ENCODE data around the gene NTM. TPM values are rescaled to one million over a fixed set of nuclear protein-coding genes. Genes with fewer than 3 reads are reported as not detected.

Gene NTM
- total RNA-seq, 1 donor from 2014 or later, result 4.3 TPM

- Mint-ChIP-seq H3K4me3 (ENCODE audit: low read depth) (no peak overlapping the region), H3K9me3 (ENCODE audit: low read depth) (no peaks in the 10 kb centered on the region), H3K27ac (no peak overlapping the region), H3K27me3 (peaks cover 49% of the 10 kb centered on the region), H3K36me3 (ENCODE audit: insufficient read depth) (no peaks in the 10 kb centered on the region), H3K4me1 (ENCODE audit: low read depth) (no peaks in the 10 kb centered on the region)
- no peak for TF ChIP-seq CTCF (IDR thresholded peaks at IDR 0.05; ENCODE audit: unreplicated experiment)
- no peak for DNase-seq (ENCODE audit: low spot score, unreplicated experiment)
Observed at GRCh38 chr11:131474947-131475346, 104.5 kb downstream of the NTM start.

- Mint-ChIP-seq H3K9me3 (ENCODE audit: low read depth) (no peaks in the 10 kb centered on the region), H3K4me3 (ENCODE audit: low read depth) (no peak overlapping the region), H3K27ac (no peak overlapping the region), H3K27me3 (peaks cover 41% of the 10 kb centered on the region), H3K4me1 (ENCODE audit: low read depth) (no peaks in the 10 kb centered on the region), H3K36me3 (ENCODE audit: insufficient read depth) (no peaks in the 10 kb centered on the region)
- TF ChIP-seq CTCF (IDR thresholded peaks at IDR 0.05; ENCODE audit: unreplicated experiment), result no peak
- no peak for DNase-seq (ENCODE audit: low spot score, unreplicated experiment)
Observed at GRCh38 chr11:131476266-131476665, 105.9 kb downstream of the NTM start.

- no peaks in the 10 kb centered on the region for H3K36me3 Mint-ChIP-seq (ENCODE audit: insufficient read depth)
- no peaks in the 10 kb centered on the region for H3K9me3 Mint-ChIP-seq (ENCODE audit: low read depth)
- no peak overlapping the region for H3K27ac Mint-ChIP-seq
- no peak for DNase-seq (ENCODE audit: low spot score, unreplicated experiment)
- H3K4me1 Mint-ChIP-seq (ENCODE audit: low read depth), result no peaks in the 10 kb centered on the region
- peaks cover 41% of the 10 kb centered on the region for H3K27me3 Mint-ChIP-seq
- no peak for TF ChIP-seq CTCF (IDR thresholded peaks at IDR 0.05; ENCODE audit: unreplicated experiment)
- H3K4me3 Mint-ChIP-seq (ENCODE audit: low read depth), result no peak overlapping the region
Observed at GRCh38 chr11:131478341-131478740, 107.9 kb downstream of the NTM start.

- no peak for TF ChIP-seq CTCF (IDR thresholded peaks at IDR 0.05; ENCODE audit: unreplicated experiment)
- Mint-ChIP-seq H3K27ac (no peak overlapping the region), H3K9me3 (ENCODE audit: low read depth) (no peaks in the 10 kb centered on the region)
Observed at GRCh38 chr11:131481303-131481702, 110.9 kb downstream of the NTM start.

GRCh38 chr11:131481971-131482370, 111.6 kb downstream of the NTM start:
- Mint-ChIP-seq H3K36me3 (ENCODE audit: insufficient read depth) (no peaks in the 10 kb centered on the region), H3K9me3 (ENCODE audit: low read depth) (no peaks in the 10 kb centered on the region), H3K4me3 (ENCODE audit: low read depth) (no peak overlapping the region), H3K27ac (no peak overlapping the region), H3K4me1 (ENCODE audit: low read depth) (no peaks in the 10 kb centered on the region), H3K27me3 (peaks cover 42% of the 10 kb centered on the region)
- DNase-seq (ENCODE audit: low spot score, unreplicated experiment), result no peak
- TF ChIP-seq CTCF (IDR thresholded peaks at IDR 0.05; ENCODE audit: unreplicated experiment), result no peak

More at GRCh38 chr11:131481303-131481702, 110.9 kb downstream of the NTM start:
- H3K4me3 Mint-ChIP-seq (ENCODE audit: low read depth), result no peak overlapping the region
- DNase-seq (ENCODE audit: low spot score, unreplicated experiment), result no peak
- no peaks in the 10 kb centered on the region for H3K36me3 Mint-ChIP-seq (ENCODE audit: insufficient read depth)
- peaks cover 42% of the 10 kb centered on the region for H3K27me3 Mint-ChIP-seq
- no peaks in the 10 kb centered on the region for H3K4me1 Mint-ChIP-seq (ENCODE audit: low read depth)
